GM19397 (cell line): ENCODE measurements around the gene ZFYVE28.

Source experiments
- ATAC-seq: cut with Tn5 transposase; IDR thresholded peaks from one replicate; pipeline ENCODE4 v1.9.1; 2021; ENCODE audit warnings: mild to moderate bottlenecking, moderate library complexity; ENCODE audit not compliant: unreplicated experiment

ZFYVE28 gene

DNA sequence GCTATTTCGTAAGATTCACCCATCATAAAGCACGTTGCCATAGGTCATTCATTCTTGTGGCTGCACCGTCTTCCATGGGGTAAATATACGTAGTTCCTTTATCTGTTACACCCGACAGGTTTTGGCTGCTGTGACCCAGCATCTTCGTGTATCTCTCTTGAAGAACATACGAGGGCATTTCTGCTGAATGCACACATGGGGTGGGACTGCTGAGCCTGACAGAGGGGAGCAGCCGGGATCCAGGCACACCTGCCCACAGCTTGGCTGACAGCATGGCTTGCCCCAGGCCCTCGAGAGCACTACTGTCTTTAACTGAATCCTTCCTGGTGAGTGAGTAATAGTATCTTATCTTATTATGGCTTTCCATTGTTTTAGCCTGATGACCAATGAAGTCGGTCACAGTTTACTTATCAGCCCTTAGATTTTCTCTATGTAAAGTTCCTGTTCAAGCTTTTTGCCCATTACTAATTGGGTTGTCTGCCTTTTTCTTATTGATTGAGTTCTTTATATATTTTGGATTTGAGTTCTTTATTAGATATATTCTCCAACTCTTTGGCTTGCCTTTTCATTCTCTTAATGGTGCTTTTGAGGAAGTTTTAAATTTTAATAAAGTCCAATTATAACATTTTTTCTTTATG lies 111.6 kb downstream of the ZFYVE28 start:
- ATAC-seq = no peak

DNA sequence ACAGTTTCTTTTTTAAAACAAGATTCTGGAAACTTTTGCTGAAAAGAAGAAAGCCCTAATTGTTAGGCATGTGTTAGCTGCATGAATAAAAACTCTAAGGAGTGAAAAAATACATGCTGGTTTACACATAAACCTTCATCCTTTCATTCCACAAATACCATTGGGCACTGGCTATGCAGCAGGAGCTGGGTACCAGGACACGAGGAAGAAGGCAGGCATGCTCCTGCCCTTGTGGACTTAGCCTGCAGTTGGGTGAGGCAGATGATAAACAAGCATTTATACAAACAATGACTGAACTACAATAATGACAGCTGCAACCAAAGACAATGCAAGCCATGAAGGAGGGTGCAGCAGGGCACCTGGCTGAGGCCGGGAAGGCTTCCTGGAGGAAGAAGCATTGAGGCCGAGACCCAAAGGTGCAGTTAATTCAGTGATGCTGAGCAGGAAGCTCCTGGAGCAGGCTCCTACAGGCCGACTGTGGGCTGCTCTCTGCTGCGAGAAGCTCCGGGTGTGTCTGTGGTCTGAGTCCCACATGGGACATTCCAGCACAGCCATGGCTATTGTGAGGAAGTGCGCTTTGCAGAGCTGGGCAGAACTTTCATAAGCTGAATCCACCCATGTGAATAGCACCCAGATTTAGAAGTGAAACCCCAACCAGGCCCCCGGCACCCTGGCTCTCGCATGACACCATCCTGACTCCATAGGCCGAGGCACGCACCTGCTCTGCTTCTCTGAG lies 112.5 kb downstream of the ZFYVE28 start:
- ATAC-seq = no peak

DNA sequence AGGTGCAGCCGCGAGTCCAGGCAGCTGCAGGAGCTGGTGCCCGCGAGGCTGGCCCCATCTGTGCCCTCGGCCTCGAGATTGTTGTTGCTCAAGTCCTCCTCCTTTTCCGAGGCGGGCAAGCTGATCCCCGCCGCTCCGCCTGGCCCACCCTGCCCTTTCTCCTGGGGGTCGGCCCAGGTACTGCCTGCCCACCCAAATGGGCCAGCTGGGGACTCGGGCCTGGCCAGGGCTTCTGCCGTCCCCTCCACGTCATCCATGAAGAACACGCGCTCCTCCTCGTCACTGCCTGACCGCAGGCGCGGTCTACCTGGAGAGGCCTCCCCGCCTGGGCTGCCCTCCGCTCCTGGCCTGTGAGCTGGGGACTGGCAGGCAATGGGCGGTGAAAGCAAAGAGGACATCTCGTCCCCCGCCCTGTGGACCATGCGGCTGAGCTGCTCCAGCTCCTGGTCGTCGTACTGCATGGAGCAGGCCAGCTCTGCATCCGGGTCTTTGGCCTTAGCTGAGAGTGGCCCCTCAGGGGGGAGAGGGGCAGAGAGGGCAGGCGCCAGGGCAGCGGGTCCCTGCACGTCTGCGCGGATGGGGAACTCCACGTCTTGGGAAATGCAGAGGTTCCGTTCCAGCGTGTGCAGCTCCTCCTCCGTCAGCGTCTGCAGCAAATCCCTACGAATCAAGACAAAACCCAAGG lies 113.4 kb downstream of the ZFYVE28 start:
- ATAC-seq = no peak

DNA sequence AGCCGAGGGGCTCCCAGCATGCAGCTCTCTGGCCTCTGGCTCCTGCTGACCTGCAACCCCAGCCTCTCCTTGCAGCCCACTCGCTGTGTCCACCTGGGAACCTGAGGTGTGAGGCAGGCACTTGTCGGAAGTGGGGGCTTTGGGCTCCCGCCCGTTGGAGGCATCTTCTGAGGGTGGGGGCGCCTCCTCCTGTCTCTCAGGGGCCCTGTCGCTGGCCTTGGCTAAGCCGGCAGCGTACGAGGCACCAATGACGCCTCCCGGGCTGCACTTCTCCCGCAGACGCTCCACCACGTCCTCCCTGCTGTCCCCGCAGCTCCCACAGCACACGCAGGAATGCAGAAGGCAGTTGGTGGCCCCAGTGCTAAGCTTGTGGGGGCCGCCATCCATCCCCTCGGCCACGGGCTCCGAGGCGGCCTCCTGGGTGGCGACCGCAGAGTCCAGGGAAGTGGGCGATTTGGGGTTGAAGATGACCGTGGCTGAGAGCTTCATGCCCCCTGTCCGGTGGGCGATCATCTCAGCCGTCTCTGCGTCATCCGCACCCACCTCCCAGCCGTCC lies 114.0 kb downstream of the ZFYVE28 start:
- ATAC-seq = no peak

DNA sequence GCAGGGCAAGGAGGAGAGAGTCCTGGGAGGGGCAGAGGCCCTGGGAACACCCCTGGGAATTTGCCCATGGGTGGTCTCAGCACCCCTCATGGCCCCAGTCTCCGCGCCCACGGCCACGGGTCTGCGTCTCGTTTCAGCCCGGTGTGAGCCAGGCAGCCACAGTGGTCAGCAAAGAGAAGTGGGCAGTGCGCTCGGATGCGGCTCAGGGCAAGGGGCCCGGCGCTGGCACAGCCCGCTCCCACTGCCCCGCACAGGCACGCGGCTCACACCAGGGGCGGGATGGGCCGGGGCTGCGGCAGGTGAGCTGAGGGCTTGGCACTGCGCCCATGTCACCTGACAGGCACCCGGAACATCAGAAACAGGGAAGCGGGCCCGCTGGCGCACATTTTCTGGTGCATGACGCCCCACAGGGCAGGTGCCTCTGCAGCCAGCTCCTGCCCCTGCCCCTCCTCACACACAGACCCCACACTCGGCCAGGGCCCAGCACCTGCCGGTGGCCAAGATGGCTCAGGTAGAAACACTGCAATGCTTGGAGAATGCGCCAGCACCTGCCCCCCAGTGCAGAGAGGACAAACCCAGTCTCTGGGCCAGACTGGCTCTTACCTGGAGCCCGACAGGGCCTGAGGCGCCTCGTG lies 114.6 kb downstream of the ZFYVE28 start:
- no peak for ATAC-seq

GRCh38 chr4:2303121-2303685 lies 115.2 kb downstream of the ZFYVE28 start:
- no peak for ATAC-seq

- no peak for ATAC-seq
Measured at GRCh38 chr4:2302387-2303119, 115.9 kb downstream of the ZFYVE28 start.

- no peak for ATAC-seq
Measured at GRCh38 chr4:2301806-2302205, 116.6 kb downstream of the ZFYVE28 start.

DNA sequence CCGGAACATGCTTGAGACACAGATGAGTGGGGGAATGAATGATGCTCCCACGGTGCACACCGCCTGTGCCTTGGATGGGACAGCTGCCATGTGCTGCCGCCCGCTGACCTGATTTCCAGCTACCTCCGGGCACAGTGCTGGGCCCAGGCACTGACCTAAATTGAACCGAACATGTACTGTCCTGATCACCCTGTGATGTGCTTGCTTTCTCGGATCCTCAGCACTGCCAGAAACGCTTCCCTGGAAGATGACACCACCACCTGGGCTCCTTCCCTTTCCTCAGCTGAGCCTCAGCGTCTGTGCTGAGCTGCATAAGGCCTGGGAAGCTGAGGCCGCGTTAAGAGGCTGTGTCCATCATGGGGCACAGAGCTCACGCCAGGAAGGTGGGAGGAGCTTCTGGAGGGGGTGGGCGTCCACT lies 117.2 kb downstream of the ZFYVE28 start:
- ATAC-seq = no peak

GRCh38 chr4:2300431-2301224 lies 117.8 kb downstream of the ZFYVE28 start:
- ATAC-seq = no peak

GRCh38 chr4:2299794-2300193 lies 118.7 kb downstream of the ZFYVE28 start:
- ATAC-seq = no peak

- ATAC-seq = no peak
Measured at GRCh38 chr4:2298532-2298991, 119.9 kb downstream of the ZFYVE28 start.

DNA sequence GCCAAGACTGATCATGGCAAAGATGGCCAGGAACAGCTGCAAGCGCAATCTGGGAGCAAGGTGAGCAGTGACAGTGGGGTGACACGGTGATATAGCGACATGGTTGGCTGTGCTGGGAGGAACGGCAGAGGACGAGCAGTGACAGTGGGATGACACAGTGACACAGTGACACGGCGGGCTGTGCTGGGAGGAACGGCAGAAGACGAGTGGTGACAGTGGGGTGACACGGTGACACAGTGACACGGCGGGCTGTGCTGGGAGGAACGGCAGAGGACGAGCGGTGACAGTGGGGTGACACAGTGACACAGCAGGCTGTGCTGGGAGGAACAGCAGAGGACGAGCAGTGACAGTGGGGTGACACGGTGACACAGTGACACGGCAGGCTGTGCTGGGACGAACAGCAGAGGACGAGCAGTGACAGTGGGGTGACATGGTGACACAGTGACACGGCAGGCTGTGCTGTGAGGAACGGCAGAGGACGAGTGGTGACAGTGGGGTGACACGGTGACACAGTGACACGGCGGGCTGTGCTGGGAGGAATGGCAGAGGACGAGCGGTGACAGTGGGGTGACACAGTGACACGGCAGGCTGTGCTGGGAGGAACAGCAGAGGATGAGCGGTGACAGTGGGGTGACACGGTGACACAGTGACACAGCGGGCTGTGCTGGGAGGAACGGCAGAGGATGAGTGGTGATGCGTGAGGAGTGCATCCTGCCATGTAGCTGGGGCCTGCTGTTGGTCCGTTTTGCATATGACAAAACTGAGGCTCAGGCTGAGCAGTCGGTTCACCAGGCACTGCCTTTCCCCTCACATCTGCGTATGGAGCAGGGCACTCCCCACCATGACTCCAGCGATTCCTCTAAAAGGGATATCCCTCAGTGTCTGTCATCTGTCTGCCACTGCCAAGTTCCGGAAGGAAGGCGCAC lies 120.6 kb downstream of the ZFYVE28 start:
- no peak for ATAC-seq

DNA sequence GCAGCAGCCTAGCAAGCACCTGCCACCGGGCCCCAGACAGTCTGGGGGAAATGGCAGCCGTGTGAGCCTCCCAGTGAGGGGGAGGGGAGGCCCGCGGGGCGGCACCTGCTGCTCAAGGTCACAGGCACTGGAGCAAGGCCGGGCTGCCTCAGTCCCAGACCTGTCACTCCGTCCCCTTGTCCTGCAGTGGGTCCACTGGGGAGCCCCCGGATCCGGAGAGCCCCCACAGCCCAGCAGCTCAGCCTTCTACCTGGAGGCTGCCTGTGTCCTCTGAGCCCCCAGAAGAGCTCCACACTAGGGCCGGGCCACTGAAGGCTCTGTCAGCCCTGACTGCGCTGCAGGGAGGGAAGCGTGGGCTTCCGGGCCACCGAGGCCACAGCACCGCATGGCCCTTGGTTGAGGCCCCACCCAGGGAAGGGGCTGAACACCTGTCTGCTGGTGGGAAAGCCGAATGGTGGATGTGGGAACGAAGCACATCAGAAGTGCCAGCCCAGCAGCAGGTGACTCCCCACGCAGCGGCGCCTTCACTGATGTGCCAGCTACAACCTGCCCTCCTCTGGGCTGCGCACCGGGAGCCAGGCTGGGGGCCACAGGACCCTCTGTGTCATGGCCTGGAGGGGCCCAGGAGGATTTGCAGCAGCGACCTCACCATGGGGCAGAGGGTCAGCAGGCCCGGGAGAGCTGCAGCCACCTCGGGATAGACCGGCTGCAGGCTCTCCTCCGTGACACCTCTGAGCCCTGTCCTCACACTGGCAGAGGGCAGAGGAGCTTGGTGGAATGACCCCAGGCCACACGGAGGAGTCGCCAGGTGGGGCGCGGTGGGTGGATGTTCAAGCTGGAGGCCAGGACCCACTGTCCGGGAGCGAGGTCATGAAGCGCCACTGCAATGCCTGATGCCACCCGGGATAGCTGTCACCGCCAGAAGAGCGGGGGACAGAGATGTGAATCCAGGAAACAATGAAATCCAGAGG lies 121.5 kb downstream of the ZFYVE28 start:
- no peak for ATAC-seq

GRCh38 chr4:2295900-2296442 lies 122.5 kb downstream of the ZFYVE28 start:
- ATAC-seq = no peak

DNA sequence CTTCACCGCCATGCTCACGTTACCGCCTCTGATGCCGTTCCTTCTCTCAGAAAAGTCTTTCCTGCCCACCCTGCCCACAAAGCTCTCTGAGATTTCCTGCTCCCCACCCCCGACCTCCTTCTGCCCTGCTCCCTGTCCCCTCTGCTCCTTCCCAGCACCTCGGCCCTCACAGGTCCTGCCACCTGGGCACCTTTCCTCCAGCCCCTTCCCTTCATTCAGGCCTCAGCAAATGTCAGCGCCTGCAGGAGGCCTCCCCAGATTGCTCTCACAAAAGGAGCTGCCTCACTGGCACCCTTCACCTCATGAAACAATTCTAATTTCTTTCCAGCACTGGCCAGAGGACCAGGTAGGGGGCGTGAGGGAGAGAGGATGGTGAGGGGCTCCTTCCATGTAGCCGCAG lies 122.9 kb downstream of the ZFYVE28 start:
- no peak for ATAC-seq

DNA sequence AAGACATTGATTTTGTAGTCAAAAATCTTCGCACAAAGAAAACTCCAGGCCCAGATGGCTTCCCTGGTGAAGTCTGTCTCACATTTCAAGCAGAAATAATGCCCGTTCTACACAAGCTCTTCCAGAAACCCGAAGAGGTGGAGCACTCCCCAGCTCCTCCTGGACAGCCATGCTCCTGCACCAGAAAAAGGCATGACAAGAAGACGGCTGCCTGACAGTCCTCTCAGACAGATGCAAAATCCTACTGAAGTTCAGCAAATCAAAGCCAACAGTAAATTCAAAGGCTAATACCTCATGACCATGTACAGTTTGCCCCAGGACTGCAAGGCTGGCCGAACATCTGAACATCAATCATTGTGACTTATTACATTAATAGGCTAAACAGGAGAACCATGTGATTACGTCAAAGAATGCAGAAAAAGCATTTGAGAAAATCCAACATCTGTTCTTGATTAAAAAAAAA lies 125.8 kb downstream of the ZFYVE28 start:
- ATAC-seq = no peak
